ENCODE measurements around the gene PARVA.

DNA sequence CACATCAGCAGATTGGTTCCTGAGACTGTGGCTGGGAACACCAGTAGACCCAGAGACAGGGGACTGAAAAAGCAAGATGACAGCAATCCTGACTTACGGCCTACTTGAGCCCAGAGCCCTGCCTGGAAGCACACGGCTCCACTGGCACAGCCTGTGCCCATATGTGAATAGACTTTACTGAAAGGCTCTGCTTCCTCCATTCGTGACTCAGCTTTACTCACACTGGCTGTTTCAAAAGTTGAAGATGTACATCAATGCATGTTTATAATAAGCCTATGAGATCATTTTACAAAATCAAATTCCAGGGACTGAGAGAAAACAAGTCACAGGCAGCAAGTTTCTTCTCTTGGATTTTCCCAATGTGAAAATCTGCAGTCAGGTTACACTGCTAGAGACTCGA, 162.2 kb downstream of the PARVA start:
- TF ChIP-seq GATA2 (IDR thresholded peaks at IDR 0.05; ENCODE audit: low read depth, low read length) (no peak), GATA3 (IDR thresholded peaks at IDR 0.05; ENCODE audit: low read depth, low read length) (no peak)
